ENCODE results near the gene AUTS2.
A peak's percentile ranks its signal among the peaks of the same experiment; 100 is the strongest.

Gene AUTS2

GRCh38 chr7:69765879-69766278 is 167.6 kb downstream of the AUTS2 start:
- peak; percentile 30 for DNase-seq (ENCODE audit: low spot score)
- no peak for TF ChIP-seq CTCF (IDR thresholded peaks at IDR 0.05; ENCODE audit: extremely low read depth, missing control alignments)

- no peak for TF ChIP-seq CTCF (IDR thresholded peaks at IDR 0.05; ENCODE audit: extremely low read depth, missing control alignments)
- DNase-seq (ENCODE audit: low spot score) = no peak
These were observed 170.8 kb downstream of the AUTS2 start for GRCh38 chr7:69768986-69769595.

GRCh38 chr7:69769826-69770225 is 171.6 kb downstream of the AUTS2 start:
- DNase-seq (ENCODE audit: low spot score) = no peak
- no peak for TF ChIP-seq CTCF (IDR thresholded peaks at IDR 0.05; ENCODE audit: extremely low read depth, missing control alignments)

- no peak for DNase-seq (ENCODE audit: low spot score)
- TF ChIP-seq CTCF (IDR thresholded peaks at IDR 0.05; ENCODE audit: extremely low read depth, missing control alignments) = no peak
These were observed 172.3 kb downstream of the AUTS2 start for GRCh38 chr7:69770613-69771012.

GRCh38 chr7:69772718-69773436 is 174.6 kb downstream of the AUTS2 start:
- no peak for DNase-seq (ENCODE audit: low spot score)
- TF ChIP-seq CTCF (IDR thresholded peaks at IDR 0.05; ENCODE audit: extremely low read depth, missing control alignments) = no peak

- TF ChIP-seq CTCF (IDR thresholded peaks at IDR 0.05; ENCODE audit: extremely low read depth, missing control alignments) = no peak
- DNase-seq (ENCODE audit: low spot score) = no peak
These were observed 175.4 kb downstream of the AUTS2 start for GRCh38 chr7:69773535-69774225.

GRCh38 chr7:69775231-69775771 is 177.0 kb downstream of the AUTS2 start:
- no peak for TF ChIP-seq CTCF (IDR thresholded peaks at IDR 0.05; ENCODE audit: extremely low read depth, missing control alignments)
- DNase-seq (ENCODE audit: low spot score) = no peak
